ENCODE measurements around the gene DHX8. TPM values are rescaled to one million over a fixed set of nuclear protein-coding genes. Genes with fewer than 3 reads are reported as not detected.
"Not testable (repeated sequence)": the region's sequence is repeated elsewhere in the genome, so short reads cannot be mapped to it uniquely, and the experiment has no call there.

The DHX8 gene
- total RNA-seq, 4 donors from 2014 or later: 31.7 to 35.1 (median 33.4) TPM

- H3K27ac ChIP-seq (replicated peaks in 1 of 4): no peak overlapping the region
- H3K4me3 ChIP-seq: no peak overlapping the region
- no peaks in the 10 kb centered on the region for H3K27me3 ChIP-seq
- intact Hi-C loops (cut with DNase I): no loop called here
- no peak for DNase-seq (ENCODE audit: extremely low spot score)
- TF ChIP-seq CTCF (IDR thresholded peaks at IDR 0.05) (no peak), POLR2AphosphoS5 (IDR thresholded peaks at IDR 0.05) (no peak), POLR2A (IDR thresholded peaks at IDR 0.05; ENCODE audit: low read depth) (no peak), EP300 (IDR thresholded peaks at IDR 0.05) (no peak)
- no peaks in the 10 kb centered on the region for H3K4me1 ChIP-seq
- 90% methylated on average over 11 of the region's 11 CpGs for WGBS
- no peaks in the 10 kb centered on the region for H3K36me3 ChIP-seq
- no peaks in the 10 kb centered on the region for H3K9me3 ChIP-seq
Measured at GRCh38 chr17:43475494-43476089, 8.2 kb upstream of the DHX8 start.

GRCh38 chr17:43476306-43476705 is 7.5 kb upstream of the DHX8 start:
- H3K27me3 ChIP-seq; H3K9me3 ChIP-seq; H3K4me1 ChIP-seq; H3K27ac ChIP-seq (replicated peaks in 1 of 4); intact Hi-C loops (cut with DNase I); H3K4me3 ChIP-seq; DNase-seq (ENCODE audit: extremely low spot score); H3K36me3 ChIP-seq: not testable (repeated sequence)
- 89% methylated on average over 9 of the region's 9 CpGs for WGBS

- Histone ChIP-seq H3K9me3 (no peaks in the 10 kb centered on the region), H3K4me3 (no peak overlapping the region), H3K36me3 (no peaks in the 10 kb centered on the region), H3K27me3 (no peaks in the 10 kb centered on the region), H3K4me1 (peaks cover 1 to 6% (median 5%) of the 10 kb centered on the region in 4 donors), H3K27ac (replicated peaks in 1 of 4) (no peak overlapping the region)
- intact Hi-C loops (cut with DNase I): no loop called here
- WGBS: 68% methylated on average over 9 of the region's 9 CpGs
- DNase-seq (ENCODE audit: extremely low spot score): no peak
- no peak for TF ChIP-seq POLR2AphosphoS5 (IDR thresholded peaks at IDR 0.05)
- no peak for TF ChIP-seq EP300 (IDR thresholded peaks at IDR 0.05)
- no peak for TF ChIP-seq CTCF (IDR thresholded peaks at IDR 0.05)
Measured at GRCh38 chr17:43477832-43478634, 5.7 kb upstream of the DHX8 start.

- Histone ChIP-seq H3K9me3 (no peaks in the 10 kb centered on the region), H3K27ac (replicated peaks in 1 of 4) (no peak overlapping the region), H3K4me3 (no peak overlapping the region), H3K36me3 (no peaks in the 10 kb centered on the region), H3K4me1 (peaks cover 11 to 18% (median 15%) of the 10 kb centered on the region in 4 donors), H3K27me3 (no peaks in the 10 kb centered on the region)
- WGBS: 88% methylated on average over 3 of the region's 3 CpGs
- no peak for DNase-seq (ENCODE audit: extremely low spot score)
- intact Hi-C loops (cut with DNase I): no loop called here
- TF ChIP-seq POLR2AphosphoS5 (IDR thresholded peaks at IDR 0.05) (no peak), CTCF (IDR thresholded peaks at IDR 0.05) (no peak), EP300 (IDR thresholded peaks at IDR 0.05) (no peak), POLR2A (IDR thresholded peaks at IDR 0.05; ENCODE audit: low read depth) (no peak)
Measured at GRCh38 chr17:43479948-43480347, 3.8 kb upstream of the DHX8 start.

GRCh38 chr17:43482103-43483012 is 1.4 kb upstream of the DHX8 start:
- H3K27me3 ChIP-seq: no peaks in the 10 kb centered on the region
- TF ChIP-seq POLR2A (IDR thresholded peaks at IDR 0.05; ENCODE audit: low read depth) (no peak), POLR2AphosphoS5 (IDR thresholded peaks at IDR 0.05) (no peak), EP300 (IDR thresholded peaks at IDR 0.05) (no peak)
- H3K9me3 ChIP-seq: no peaks in the 10 kb centered on the region
- DNase-seq (ENCODE audit: extremely low spot score): no peak
- H3K4me1 ChIP-seq: peaks cover 29 to 40% (median 36%) of the 10 kb centered on the region in 4 donors
- intact Hi-C loops (cut with DNase I): loop anchor here (1.0 kb wide), 1 partner anchor 88 kb away; no protein-coding TSS in a partner anchor
- no peaks in the 10 kb centered on the region for H3K36me3 ChIP-seq
- 92% methylated on average over 11 of the region's 11 CpGs for WGBS
- peak overlapping the region; percentile 80 to 87 (median 86) for H3K27ac ChIP-seq (replicated peaks in 1 of 4)
- H3K4me3 ChIP-seq: no peak overlapping the region

All from esophagus muscularis mucosa (tissue), 4 donors.